Panc1 (cell line): ENCODE data around the gene PLCB1. TPM values are rescaled to one million over a fixed set of nuclear protein-coding genes. Genes with fewer than 3 reads are reported as not detected.

ENCODE experiments used
- ATAC-seq: fragments of 200-7000 bp; cut with Tn5 transposase; 2 replicates; pipeline ENCODE4 v1.9.1; 2020; ENCODE audit warnings: mild to moderate bottlenecking, moderate library complexity
- BruUV-seq: library from RNA; stranded (reverse); fragments of 400-500 nt; replicated peaks from 2 replicates; lab custom pipeline; 2021; lab: Mats Ljungman, UMichigan
- CTCF ChIA-PET: fragments of 300-600 bp; sonication (Branson Sonifier 250); formaldehyde crosslinking; loops from one replicate; lab custom pipeline; 2022; ENCODE audit warnings: antibody characterized with exemption; lab: Charles Lee
- POLR2A ChIA-PET: fragments of 300-600 bp; sonication (Branson Sonifier 250); formaldehyde crosslinking; loops from one replicate; lab custom pipeline; 2022; ENCODE audit warnings: antibody characterized with exemption; lab: Charles Lee
- DNase-seq: peaks from one replicate; pipeline ENCODE4 v3.0.0-alpha.2; 2010; ENCODE audit warnings: low read depth, low spot score
- H3K27ac ChIP-seq: 2 replicates; pipeline ENCODE4 v1.5.1; 2011; ENCODE audit warnings: mild to moderate bottlenecking, low read length, inconsistent platforms
- H3K27me3 ChIP-seq: fragments of 200-500 bp; sonication (Bioruptor generic); 2 replicates; pipeline ENCODE4 v1.6.0; 2014; ENCODE audit warnings: low read length, inconsistent platforms; ENCODE audit not compliant: control insufficient read depth, insufficient read depth
- H3K36me3 ChIP-seq: fragments of 200-500 bp; sonication (Bioruptor generic); 2 replicates; pipeline ENCODE4 v1.5.1; 2014; ENCODE audit warnings: inconsistent platforms, mild to moderate bottlenecking, low read length, moderate library complexity; ENCODE audit not compliant: control insufficient read depth, insufficient read depth
- H3K4me1 ChIP-seq: 2 replicates; pipeline ENCODE4 v1.5.1; 2011; ENCODE audit warnings: inconsistent platforms, mild to moderate bottlenecking, low read length, moderate library complexity; ENCODE audit not compliant: control insufficient read depth, insufficient read depth
- H3K4me3 ChIP-seq, 2 experiments: 2 replicates each; pipeline ENCODE4 v1.5.1; 2011 to 2012; ENCODE audit warnings: low read depth in 2 of 2, low read length in 2 of 2, mild to moderate bottlenecking in 2 of 2, inconsistent platforms in 1 of 2, moderate library complexity in 1 of 2
- H3K9me3 ChIP-seq: fragments of 200-500 bp; sonication (Bioruptor generic); 2 replicates; pipeline ENCODE4 v1.5.1; 2014; ENCODE audit warnings: low read depth, mild to moderate bottlenecking, inconsistent platforms, low read length, moderate library complexity; ENCODE audit not compliant: control insufficient read depth, insufficient read depth
- CTCF ChIP-seq: fragments of 450-650 bp; IDR thresholded peaks from 2 replicates; pipeline ENCODE4 v1.5.1; 2017; ENCODE audit warnings: mild to moderate bottlenecking
- POLR2AphosphoS5 ChIP-seq: IDR thresholded peaks from 2 replicates; pipeline ENCODE4 v1.6.1; 2012; ENCODE audit warnings: mild to moderate bottlenecking, low read depth, low read length, moderate library complexity
- REST ChIP-seq, 2 experiments: IDR thresholded peaks; 2 replicates each; pipeline ENCODE4 v1.6.1; 2011 to 2012; ENCODE audit warnings: low read depth in 2 of 2, control low read depth in 1 of 2, low read length in 1 of 2, mild to moderate bottlenecking in 1 of 2, moderate library complexity in 1 of 2; ENCODE audit not compliant: insufficient read depth in 1 of 2
- SIN3A ChIP-seq: IDR thresholded peaks from 2 replicates; pipeline ENCODE4 v1.6.1; 2012; ENCODE audit warnings: low read depth, mild to moderate bottlenecking, low read length, moderate library complexity, borderline replicate concordance; ENCODE audit not compliant: insufficient read depth
- TCF7L2 ChIP-seq: IDR thresholded peaks from 2 replicates; pipeline ENCODE4 v1.6.1; 2011; ENCODE audit warnings: mild to moderate bottlenecking, low read depth, low read length, inconsistent platforms
- in situ Hi-C: cut with HindIII; loops from 2 replicates; pipeline ENCODE4 v1.10.0; 2016; ENCODE audit warnings: low sequenced_read_pairs, low pct_unique_long_range_greater_than_20kb
- intact Hi-C: fragments of 100-400 bp; cut with micrococcal nuclease; formaldehyde crosslinking; loops from one replicate; pipeline ENCODE4 v1.10.0; 2022; ENCODE audit not compliant: unreplicated experiment
- total RNA-seq: library from RNA; stranded (reverse); gene quantifications from one replicate; pipeline ENCODE4 v1.2.1, GENCODE V29; 2021; ENCODE audit not compliant: unreplicated experiment

PLCB1 gene
- total RNA-seq, 1 experiment from 2014 or later: 0.59 TPM

GRCh38 chr20:8670207-8670892, 538.3 kb downstream of the PLCB1 start:
- H3K4me3 ChIP-seq: no peak overlapping the region
- no peaks in the 10 kb centered on the region for H3K27me3 ChIP-seq
- H3K9me3 ChIP-seq: no peaks in the 10 kb centered on the region
- no peak for ATAC-seq
- no peaks in the 10 kb centered on the region for H3K36me3 ChIP-seq
- in situ Hi-C loops: no loop called here
- ChIA-PET CTCF (no interaction called here), POLR2A (no interaction called here)
- TF ChIP-seq SIN3A (no peak), TCF7L2 (no peak), REST (IDR thresholded peaks at IDR 0.05; ENCODE audit: insufficient read depth in 1 of 2, low read depth in 2 of 2, low read length in 1 of 2) (no peak), CTCF (no peak), POLR2AphosphoS5 (no peak)
- intact Hi-C loops: no loop called here
- no peak overlapping the region for H3K27ac ChIP-seq
- no peaks in the 10 kb centered on the region for H3K4me1 ChIP-seq
- no TSS peak for BruUV-seq
- DNase-seq: no peak

GRCh38 chr20:8670893-8671215, 538.8 kb downstream of the PLCB1 start:
- in situ Hi-C loops (no loop called here), intact Hi-C loops (no loop called here)
- H3K36me3 ChIP-seq: no peaks in the 10 kb centered on the region
- BruUV-seq: no TSS peak
- no peaks in the 10 kb centered on the region for H3K4me1 ChIP-seq
- DNase-seq (no peak), ATAC-seq (no peak)
- H3K4me3 ChIP-seq: no peak overlapping the region
- no peak for TF ChIP-seq CTCF
- no peak for TF ChIP-seq POLR2AphosphoS5
- no peak for TF ChIP-seq REST (IDR thresholded peaks at IDR 0.05; ENCODE audit: insufficient read depth in 1 of 2, low read depth in 2 of 2, low read length in 1 of 2)
- no peak for TF ChIP-seq SIN3A
- TF ChIP-seq TCF7L2: no peak
- POLR2A ChIA-PET: no interaction called here
- CTCF ChIA-PET: no interaction called here
- no peaks in the 10 kb centered on the region for H3K9me3 ChIP-seq
- no peak overlapping the region for H3K27ac ChIP-seq
- H3K27me3 ChIP-seq: no peaks in the 10 kb centered on the region
